Raji (cell line): ENCODE measurements around the gene ABCB9.

ENCODE experiments used
- POLR2A ChIP-seq: IDR thresholded peaks from 2 replicates; pipeline ENCODE4 v1.6.1; 2011; ENCODE audit warnings: low read depth, low read length, control low read depth; ENCODE audit not compliant: insufficient read depth

Gene ABCB9

GRCh38 chr12:122917507-122918121, 48.6 kb downstream of the ABCB9 start:
- TF ChIP-seq POLR2A, result no peak

- no peak for TF ChIP-seq POLR2A
Measured at GRCh38 chr12:122909442-122910288, 56.6 kb downstream of the ABCB9 start.

- no peak for TF ChIP-seq POLR2A
Measured at GRCh38 chr12:122908915-122909314, 57.3 kb downstream of the ABCB9 start.

GRCh38 chr12:122903693-122904034, 62.6 kb downstream of the ABCB9 start:
- TF ChIP-seq POLR2A, result no peak

GRCh38 chr12:122902854-122903692, 63.2 kb downstream of the ABCB9 start:
- TF ChIP-seq POLR2A, result no peak

GRCh38 chr12:122899887-122900286, 66.4 kb downstream of the ABCB9 start:
- TF ChIP-seq POLR2A, result no peak

- no peak for TF ChIP-seq POLR2A
Measured at GRCh38 chr12:122896662-122897061, 69.6 kb downstream of the ABCB9 start.

- TF ChIP-seq POLR2A, result no peak
Measured at GRCh38 chr12:122895704-122896636, 70.3 kb downstream of the ABCB9 start, which contains the start of gene VPS37B. TSS of gene VPS37B (minus strand) at chr12:122896124. CDS start at chr12:122896062, 62 bp downstream.

GRCh38 chr12:122895320-122895703, 71.0 kb downstream of the ABCB9 start:
- no peak for TF ChIP-seq POLR2A

- TF ChIP-seq POLR2A, result no peak
Measured at GRCh38 chr12:122894193-122895121, 71.8 kb downstream of the ABCB9 start.

GRCh38 chr12:122893208-122894153, 72.8 kb downstream of the ABCB9 start:
- no peak for TF ChIP-seq POLR2A

GRCh38 chr12:122891661-122892525, 74.4 kb downstream of the ABCB9 start:
- no peak for TF ChIP-seq POLR2A
